ENCODE results near the gene FARP2.

DNA sequence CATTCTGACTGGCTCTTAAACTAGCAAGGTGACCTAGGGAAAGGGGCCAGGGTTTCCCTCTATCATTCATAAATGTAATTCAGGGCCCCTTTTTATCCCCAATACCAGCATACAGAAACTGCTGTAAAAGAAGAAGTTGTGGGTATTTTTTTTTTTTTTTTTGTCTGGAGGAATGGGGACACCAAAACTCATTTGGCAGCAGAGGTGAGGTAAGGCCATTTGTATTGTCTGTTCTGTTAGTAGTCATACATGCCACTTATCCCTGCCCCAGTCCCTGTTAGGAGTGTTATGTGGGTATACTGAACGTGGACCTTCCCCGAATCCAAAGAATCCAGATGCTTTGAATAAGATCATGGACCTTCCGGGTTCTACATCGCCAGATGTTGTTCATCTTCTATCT is 38.7 kb upstream of the FARP2 start:
- no peak for TF ChIP-seq CTCF (IDR thresholded peaks at IDR 0.05; ENCODE audit: low read length)
- TF ChIP-seq EZH2 (IDR thresholded peaks at IDR 0.05; ENCODE audit: borderline replicate concordance, low read length): no peak
